DMS153 (cell line): Measurements from ENCODE around the gene DDX31.

Source experiments
- DNase-seq: peaks from one replicate; lab custom pipeline; 2025; lab: John Stamatoyannopoulos, UW

The DDX31 gene

GRCh38 chr9:132673355-132673754 is 3.6 kb upstream of the DDX31 start:
- no peak for DNase-seq

- DNase-seq, result no peak
Measured at GRCh38 chr9:132672413-132672690, 2.6 kb upstream of the DDX31 start.

- no peak for DNase-seq
Measured at GRCh38 chr9:132671620-132672412, 2.0 kb upstream of the DDX31 start.

- DNase-seq, result no peak
Measured at GRCh38 chr9:132670457-132671391, 941 bp upstream of the DDX31 start, which contains the start of gene GTF3C4. Gene GTF3C4 (plus strand): TSS chr9:132670464. CDS start chr9:132670599, 135 bp downstream.

GRCh38 chr9:132669319-132669697 is 475 bp downstream of the DDX31 start:
- DNase-seq, result peak; percentile 41

- DNase-seq, result no peak
Measured at GRCh38 chr9:132663851-132664250, 5.9 kb downstream of the DDX31 start.

- DNase-seq, result no peak
Measured at GRCh38 chr9:132663117-132663516, 6.7 kb downstream of the DDX31 start.

GRCh38 chr9:132662152-132662945 is 7.4 kb downstream of the DDX31 start:
- no peak for DNase-seq

GRCh38 chr9:132656299-132656698 is 13.5 kb downstream of the DDX31 start:
- no peak for DNase-seq

- DNase-seq, result no peak
Measured at GRCh38 chr9:132651259-132651658, 18.5 kb downstream of the DDX31 start.

GRCh38 chr9:132648685-132649084 is 21.1 kb downstream of the DDX31 start:
- no peak for DNase-seq

GRCh38 chr9:132648283-132648682 is 21.5 kb downstream of the DDX31 start:
- no peak for DNase-seq

GRCh38 chr9:132647806-132648205 is 22.0 kb downstream of the DDX31 start:
- no peak for DNase-seq

GRCh38 chr9:132647355-132647754 is 22.4 kb downstream of the DDX31 start:
- DNase-seq, result no peak

GRCh38 chr9:132646726-132647125 is 23.1 kb downstream of the DDX31 start:
- DNase-seq, result no peak

GRCh38 chr9:132645711-132646110 is 24.1 kb downstream of the DDX31 start:
- no peak for DNase-seq

GRCh38 chr9:132645306-132645705 is 24.5 kb downstream of the DDX31 start:
- no peak for DNase-seq

GRCh38 chr9:132644251-132644650 is 25.5 kb downstream of the DDX31 start:
- no peak for DNase-seq

- DNase-seq, result no peak
Measured at GRCh38 chr9:132641216-132641615, 28.6 kb downstream of the DDX31 start.

- no peak for DNase-seq
Measured at GRCh38 chr9:132639322-132639721, 30.5 kb downstream of the DDX31 start.

GRCh38 chr9:132638240-132638639 is 31.5 kb downstream of the DDX31 start:
- DNase-seq, result no peak

GRCh38 chr9:132637801-132638200 is 32.0 kb downstream of the DDX31 start:
- DNase-seq, result no peak
